Activated naive CD8-positive, alpha-beta T cell treated with anti-CD3 and anti-CD28 coated beads, Interleukin-2, amount 10 ng/mL, durations not matched to agents 7 days and 5 days (primary cell): ENCODE measurements around the gene REEP2. TPM values are rescaled to one million over a fixed set of nuclear protein-coding genes. Genes with fewer than 3 reads are reported as not detected.

Experiments
- ATAC-seq: fragments of 150-1000 bp; cut with Tn5 transposase; one replicate; pipeline ENCODE4 v1.10.0; 2021; ENCODE audit warnings: low read depth, moderate library complexity
- POLR2A ChIA-PET: fragments of 350-600 bp; sonication (Branson Sonifier 250); formaldehyde crosslinking; loops from one replicate; lab custom pipeline; 2021; ENCODE audit warnings: antibody characterized with exemption; lab: Charles Lee
- DNase-seq: peaks from one replicate; pipeline ENCODE4 v3.0.0; 2021
- H3K27ac Mint-ChIP-seq: one replicate; pipeline ENCODE4 v1.8.0; 2022; ENCODE audit warnings: mild to moderate bottlenecking, mixed read lengths
- H3K27me3 Mint-ChIP-seq: one replicate; pipeline ENCODE4 v1.8.0; 2022; ENCODE audit warnings: mild to moderate bottlenecking, moderate library complexity, mixed read lengths
- H3K36me3 Mint-ChIP-seq: one replicate; pipeline ENCODE4 v1.8.0; 2021; ENCODE audit warnings: mild to moderate bottlenecking, mixed read lengths
- H3K4me1 Mint-ChIP-seq: one replicate; pipeline ENCODE4 v1.8.0; 2021; ENCODE audit warnings: mixed read lengths
- H3K4me3 Mint-ChIP-seq: one replicate; pipeline ENCODE4 v1.8.0; 2022; ENCODE audit warnings: mild to moderate bottlenecking, moderate library complexity, mixed read lengths
- H3K9me3 Mint-ChIP-seq: one replicate; pipeline ENCODE4 v1.8.0; 2021; ENCODE audit warnings: mixed read lengths
- total RNA-seq, 2 experiments: library from RNA; stranded (reverse); gene quantifications; one replicate each; pipeline ENCODE4 v1.2.3, GENCODE V29; 2021

Gene REEP2
- total RNA-seq, 2 experiments from 2014 or later = 1.3 to 1.5 TPM

GRCh38 chr5:138440159-138441073 lies 1.6 kb downstream of the REEP2 start:
- H3K36me3 Mint-ChIP-seq = peaks cover 12% of the 10 kb centered on the region
- peaks cover 13% of the 10 kb centered on the region for H3K4me1 Mint-ChIP-seq
- DNase-seq (no peak), ATAC-seq (no peak)
- no peak overlapping the region for H3K27ac Mint-ChIP-seq
- POLR2A ChIA-PET = interaction anchor here (0.6 kb wide), 1 partner anchor 871 kb away, joined by 3 read pairs; no protein-coding TSS in a partner anchor
- no peak overlapping the region for H3K4me3 Mint-ChIP-seq
- H3K27me3 Mint-ChIP-seq = peaks cover 9% of the 10 kb centered on the region
- no peaks in the 10 kb centered on the region for H3K9me3 Mint-ChIP-seq

GRCh38 chr5:138441221-138441620 lies 2.4 kb downstream of the REEP2 start:
- POLR2A ChIA-PET = interaction anchor here (0.6 kb wide), 1 partner anchor 870 kb away, joined by 3 read pairs; no protein-coding TSS in a partner anchor
- DNase-seq (no peak), ATAC-seq (no peak)
- H3K27ac Mint-ChIP-seq = no peak overlapping the region
- H3K4me1 Mint-ChIP-seq = peaks cover 13% of the 10 kb centered on the region
- no peak overlapping the region for H3K4me3 Mint-ChIP-seq
- H3K36me3 Mint-ChIP-seq = peaks cover 8% of the 10 kb centered on the region
- no peaks in the 10 kb centered on the region for H3K9me3 Mint-ChIP-seq
- H3K27me3 Mint-ChIP-seq = peaks cover 9% of the 10 kb centered on the region

- Mint-ChIP-seq H3K4me1 (peaks cover 6% of the 10 kb centered on the region), H3K27me3 (no peaks in the 10 kb centered on the region), H3K27ac (no peak overlapping the region), H3K36me3 (no peaks in the 10 kb centered on the region), H3K9me3 (no peaks in the 10 kb centered on the region), H3K4me3 (no peak overlapping the region)
- DNase-seq (no peak), ATAC-seq (no peak)
- POLR2A ChIA-PET = no interaction called here
Observed at GRCh38 chr5:138444078-138444773, 5.4 kb downstream of the REEP2 start.

- no peak overlapping the region for H3K4me3 Mint-ChIP-seq
- POLR2A ChIA-PET = interaction anchor here (1.3 kb wide), 1 partner anchor 20 kb away, joined by 5 read pairs; the partner anchor contains the start of gene EGR1
- H3K27ac Mint-ChIP-seq = no peak overlapping the region
Observed at GRCh38 chr5:138444774-138445546, 6.1 kb downstream of the REEP2 start.

GRCh38 chr5:138445547-138446271 lies 6.9 kb downstream of the REEP2 start:
- DNase-seq (no peak), ATAC-seq (no peak)
- no peak overlapping the region for H3K27ac Mint-ChIP-seq
- H3K9me3 Mint-ChIP-seq = no peaks in the 10 kb centered on the region
- POLR2A ChIA-PET = interaction anchor here (1.3 kb wide), 1 partner anchor 19 kb away, joined by 5 read pairs; the partner anchor contains the start of gene EGR1
- H3K36me3 Mint-ChIP-seq = no peaks in the 10 kb centered on the region
- no peak overlapping the region for H3K4me3 Mint-ChIP-seq
- no peaks in the 10 kb centered on the region for H3K27me3 Mint-ChIP-seq
- H3K4me1 Mint-ChIP-seq = peaks cover 5% of the 10 kb centered on the region

More at GRCh38 chr5:138444774-138445546, 6.1 kb downstream of the REEP2 start:
- Mint-ChIP-seq H3K9me3 (no peaks in the 10 kb centered on the region), H3K36me3 (no peaks in the 10 kb centered on the region), H3K4me1 (peaks cover 2% of the 10 kb centered on the region), H3K27me3 (no peaks in the 10 kb centered on the region)
- DNase-seq (no peak), ATAC-seq (no peak)

GRCh38 chr5:138448070-138448469 lies 9.2 kb downstream of the REEP2 start:
- no peak for DNase-seq
- ATAC-seq = no peak
- POLR2A ChIA-PET = interaction anchor here (1.2 kb wide), 1 partner anchor 17 kb away, joined by 3 read pairs; the partner anchor contains the start of gene EGR1
- Mint-ChIP-seq H3K36me3 (no peaks in the 10 kb centered on the region), H3K9me3 (no peaks in the 10 kb centered on the region), H3K4me1 (peaks cover 5% of the 10 kb centered on the region), H3K27ac (no peak overlapping the region), H3K4me3 (no peak overlapping the region), H3K27me3 (peaks cover 4% of the 10 kb centered on the region)

GRCh38 chr5:138448481-138449398 lies 9.9 kb downstream of the REEP2 start:
- H3K9me3 Mint-ChIP-seq = no peaks in the 10 kb centered on the region
- H3K4me3 Mint-ChIP-seq = no peak overlapping the region
- POLR2A ChIA-PET = interaction anchor here (0.6 to 2.4 kb wide), 4 partner anchors 11 to 942 kb away, joined by 3 to 11 read pairs (median 3); partner anchors contain the start of gene EGR1
- no peak for ATAC-seq
- peaks cover 5% of the 10 kb centered on the region for H3K4me1 Mint-ChIP-seq
- no peaks in the 10 kb centered on the region for H3K36me3 Mint-ChIP-seq
- H3K27ac Mint-ChIP-seq = peak overlapping the region; percentile 34
- peaks cover 4% of the 10 kb centered on the region for H3K27me3 Mint-ChIP-seq
- no peak for DNase-seq

GRCh38 chr5:138449501-138450239 lies 10.8 kb downstream of the REEP2 start:
- Mint-ChIP-seq H3K4me3 (peak overlapping the region; percentile 48), H3K9me3 (no peaks in the 10 kb centered on the region), H3K36me3 (no peaks in the 10 kb centered on the region), H3K4me1 (peaks cover 5% of the 10 kb centered on the region), H3K27me3 (peaks cover 4% of the 10 kb centered on the region), H3K27ac (peak overlapping the region; percentile 10)
- POLR2A ChIA-PET = interaction anchor here (0.6 to 2.4 kb wide), 5 partner anchors 10 to 941 kb away, joined by 3 to 11 read pairs (median 4); partner anchors contain the start of gene EGR1
- ATAC-seq (peak; percentile 82), DNase-seq (peak; percentile 83)

GRCh38 chr5:138450971-138451370 lies 12.1 kb downstream of the REEP2 start:
- peaks cover 4% of the 10 kb centered on the region for H3K27me3 Mint-ChIP-seq
- ATAC-seq (no peak), DNase-seq (no peak)
- H3K36me3 Mint-ChIP-seq = no peaks in the 10 kb centered on the region
- H3K9me3 Mint-ChIP-seq = no peaks in the 10 kb centered on the region
- H3K4me3 Mint-ChIP-seq = no peak overlapping the region
- POLR2A ChIA-PET = interaction anchor here (0.6 to 2.4 kb wide), 4 partner anchors 8 to 53 kb away, joined by 3 to 11 read pairs (median 5); partner anchors contain the start of gene EGR1
- H3K4me1 Mint-ChIP-seq = peaks cover 5% of the 10 kb centered on the region
- no peak overlapping the region for H3K27ac Mint-ChIP-seq

- H3K4me3 Mint-ChIP-seq = no peak overlapping the region
- POLR2A ChIA-PET = interaction anchor here (1.4 kb wide), 1 partner anchor 12 kb away, joined by 5 read pairs; the partner anchor contains the start of gene EGR1
- no peaks in the 10 kb centered on the region for H3K9me3 Mint-ChIP-seq
- H3K4me1 Mint-ChIP-seq = peaks cover 5% of the 10 kb centered on the region
- DNase-seq = no peak
- H3K27ac Mint-ChIP-seq = no peak overlapping the region
- H3K36me3 Mint-ChIP-seq = no peaks in the 10 kb centered on the region
- H3K27me3 Mint-ChIP-seq = peaks cover 4% of the 10 kb centered on the region
- ATAC-seq = no peak
Observed at GRCh38 chr5:138452720-138453119, 13.9 kb downstream of the REEP2 start.

GRCh38 chr5:138453590-138453989 lies 14.7 kb downstream of the REEP2 start:
- no peak overlapping the region for H3K4me3 Mint-ChIP-seq
- DNase-seq = no peak
- POLR2A ChIA-PET = interaction anchor here (1.4 kb wide), 1 partner anchor 12 kb away, joined by 5 read pairs; the partner anchor contains the start of gene EGR1
- ATAC-seq = no peak
- H3K27ac Mint-ChIP-seq = no peak overlapping the region
- H3K9me3 Mint-ChIP-seq = no peaks in the 10 kb centered on the region
- peaks cover 4% of the 10 kb centered on the region for H3K27me3 Mint-ChIP-seq
- H3K4me1 Mint-ChIP-seq = peaks cover 10% of the 10 kb centered on the region
- H3K36me3 Mint-ChIP-seq = no peaks in the 10 kb centered on the region
